HG03457 (cell line): Measurements from ENCODE around the gene CBX4.

Experiments
- ATAC-seq: cut with Tn5 transposase; IDR thresholded peaks from one replicate; pipeline ENCODE4 v1.9.1; 2021; ENCODE audit warnings: moderate number of reproducible peaks; ENCODE audit not compliant: unreplicated experiment

CBX4 gene

DNA sequence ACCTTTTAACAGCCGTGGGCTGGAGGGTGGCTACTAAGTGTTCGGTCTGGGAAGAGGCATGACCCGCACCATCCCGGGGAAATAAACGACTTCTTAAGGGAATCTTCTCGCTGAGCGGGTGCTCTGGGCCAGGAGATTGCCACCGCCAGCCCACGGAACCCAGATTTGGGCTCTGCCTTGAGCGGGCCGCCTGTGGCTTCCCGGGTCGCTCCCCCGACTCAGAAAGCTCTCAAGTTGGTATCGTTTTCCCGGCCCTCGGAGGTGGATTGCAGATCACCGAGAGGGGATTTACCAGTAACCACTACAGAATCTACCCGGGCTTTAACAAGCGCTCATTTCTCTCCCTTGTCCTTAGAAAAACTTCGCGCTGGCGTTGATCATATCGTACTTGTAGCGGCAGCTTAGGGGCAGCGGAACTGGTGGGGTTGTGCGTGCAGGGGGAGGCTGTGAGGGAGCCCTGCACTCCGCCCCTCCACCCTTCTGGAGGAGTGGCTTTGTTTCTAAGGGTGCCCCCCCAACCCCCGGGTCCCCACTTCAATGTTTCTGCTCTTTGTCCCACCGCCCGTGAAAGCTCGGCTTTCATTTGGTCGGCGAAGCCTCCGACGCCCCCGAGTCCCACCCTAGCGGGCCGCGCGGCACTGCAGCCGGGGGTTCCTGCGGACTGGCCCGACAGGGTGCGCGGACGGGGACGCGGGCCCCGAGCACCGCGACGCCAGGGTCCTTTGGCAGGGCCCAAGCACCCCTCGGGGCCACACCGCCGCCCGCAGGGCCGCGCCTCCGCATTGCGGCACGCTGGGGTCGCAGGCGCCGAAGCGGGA lies 3.6 kb upstream of the CBX4 start:
- ATAC-seq: no peak

DNA sequence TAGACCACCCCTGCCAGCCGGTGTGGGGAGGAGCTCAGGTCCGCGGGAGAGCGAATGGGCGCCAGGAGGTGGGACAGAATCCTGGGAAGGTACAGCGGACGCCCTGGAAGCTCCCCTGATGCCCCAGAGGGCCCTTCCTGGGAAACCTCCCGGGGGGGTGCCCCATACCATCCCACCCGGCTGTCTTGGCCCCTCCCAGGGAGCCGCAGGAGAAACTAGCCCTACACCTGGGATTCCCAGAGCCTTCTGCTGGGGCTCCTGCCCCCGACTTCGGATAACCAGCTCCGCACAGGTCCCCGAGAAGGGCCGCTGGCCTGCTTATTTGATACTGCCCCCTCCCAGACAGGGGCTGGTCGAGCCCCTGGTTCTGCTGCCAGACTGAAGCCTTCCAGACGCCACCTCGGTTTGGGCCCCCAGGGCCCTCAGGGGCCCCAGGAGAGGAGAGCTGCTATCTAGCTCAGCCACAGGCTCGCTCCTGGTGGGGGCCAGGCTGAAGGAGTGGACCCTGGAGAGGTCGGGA lies 3.0 kb upstream of the CBX4 start:
- ATAC-seq: no peak

GRCh38 chr17:79841369-79842135 lies 2.3 kb upstream of the CBX4 start:
- ATAC-seq: no peak

DNA sequence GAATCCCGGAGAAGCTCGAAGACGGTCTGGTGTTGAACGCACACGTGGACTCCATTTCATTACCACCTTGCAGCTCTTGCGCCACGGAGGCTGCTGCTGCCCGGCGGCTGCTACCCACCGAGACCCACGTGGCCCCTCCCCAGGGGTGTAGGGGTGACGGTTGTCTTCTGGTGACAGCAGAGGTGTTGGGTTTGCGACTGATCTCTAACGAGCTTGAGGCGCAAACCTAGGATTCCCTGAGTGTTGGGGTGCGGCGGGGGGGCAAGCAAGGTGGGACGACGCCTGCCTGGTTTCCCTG lies 1.7 kb upstream of the CBX4 start:
- no peak for ATAC-seq

DNA sequence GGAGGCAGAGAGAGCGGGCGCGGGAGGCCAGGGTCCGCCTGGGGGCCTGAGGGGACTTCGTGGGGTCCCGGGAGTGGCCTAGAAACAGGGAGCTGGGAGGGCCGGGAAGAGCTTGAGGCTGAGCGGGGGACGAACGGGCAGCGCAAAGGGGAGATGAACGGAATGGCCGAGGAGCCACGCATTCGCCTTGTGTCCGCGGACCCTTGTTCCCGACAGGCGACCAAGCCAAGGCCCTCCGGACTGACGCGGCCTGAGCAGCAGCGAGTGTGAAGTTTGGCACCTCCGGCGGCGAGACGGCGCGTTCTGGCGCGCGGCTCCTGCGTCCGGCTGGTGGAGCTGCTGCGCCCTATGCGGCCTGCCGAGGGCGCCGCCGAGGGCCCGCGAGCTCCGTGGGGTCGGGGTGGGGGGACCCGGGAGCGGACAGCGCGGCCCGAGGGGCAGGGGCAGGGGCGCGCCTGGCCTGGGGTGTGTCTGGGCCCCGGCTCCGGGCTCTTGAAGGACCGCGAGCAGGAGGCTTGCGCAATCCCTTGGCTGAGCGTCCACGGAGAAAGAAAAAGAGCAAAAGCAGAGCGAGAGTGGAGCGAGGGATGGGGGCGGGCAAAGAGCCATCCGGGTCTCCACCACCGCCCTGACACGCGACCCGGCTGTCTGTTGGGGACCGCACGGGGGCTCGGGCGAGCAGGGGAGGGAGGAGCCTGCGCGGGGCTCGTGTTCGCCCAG lies 1.2 kb upstream of the CBX4 start:
- no peak for ATAC-seq

DNA sequence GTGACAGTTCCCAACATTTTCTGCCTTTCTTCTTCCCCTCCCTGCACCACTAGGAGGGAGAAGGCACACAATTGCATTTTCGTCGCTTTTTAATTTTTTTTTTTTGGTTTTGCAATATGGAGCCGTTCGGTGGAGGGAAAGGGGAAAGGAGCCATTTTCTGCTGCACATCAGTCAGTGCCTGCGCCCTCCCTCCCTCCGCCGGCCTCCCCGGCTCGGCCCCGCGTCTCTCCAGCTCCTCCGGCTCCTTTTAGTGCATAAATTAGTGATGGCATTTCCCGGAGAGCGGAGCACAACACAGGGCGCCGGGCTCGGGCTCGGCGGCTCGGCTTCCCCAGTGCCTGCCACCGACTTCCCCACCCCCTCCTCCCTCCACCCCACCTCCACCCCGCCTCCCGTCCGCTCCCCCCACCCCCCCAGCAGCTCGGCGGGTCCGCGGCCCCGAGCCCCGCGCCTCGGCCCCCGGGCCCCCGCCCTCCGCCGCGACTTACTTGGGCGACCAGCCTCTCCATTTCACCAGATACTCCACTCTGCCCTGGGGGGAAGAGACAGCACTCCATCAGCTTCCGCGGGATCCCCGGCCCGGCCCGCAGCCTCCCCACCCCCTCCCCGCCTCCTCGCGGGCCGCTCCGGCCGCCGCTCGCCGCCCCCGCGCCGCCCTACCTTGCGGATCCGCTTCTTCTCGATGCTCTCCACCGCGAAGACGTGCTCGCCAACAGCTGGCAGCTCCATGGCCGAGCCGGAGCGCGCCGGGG lies 542 bp downstream of the CBX4 start:
- peak; percentile 4 for ATAC-seq

DNA sequence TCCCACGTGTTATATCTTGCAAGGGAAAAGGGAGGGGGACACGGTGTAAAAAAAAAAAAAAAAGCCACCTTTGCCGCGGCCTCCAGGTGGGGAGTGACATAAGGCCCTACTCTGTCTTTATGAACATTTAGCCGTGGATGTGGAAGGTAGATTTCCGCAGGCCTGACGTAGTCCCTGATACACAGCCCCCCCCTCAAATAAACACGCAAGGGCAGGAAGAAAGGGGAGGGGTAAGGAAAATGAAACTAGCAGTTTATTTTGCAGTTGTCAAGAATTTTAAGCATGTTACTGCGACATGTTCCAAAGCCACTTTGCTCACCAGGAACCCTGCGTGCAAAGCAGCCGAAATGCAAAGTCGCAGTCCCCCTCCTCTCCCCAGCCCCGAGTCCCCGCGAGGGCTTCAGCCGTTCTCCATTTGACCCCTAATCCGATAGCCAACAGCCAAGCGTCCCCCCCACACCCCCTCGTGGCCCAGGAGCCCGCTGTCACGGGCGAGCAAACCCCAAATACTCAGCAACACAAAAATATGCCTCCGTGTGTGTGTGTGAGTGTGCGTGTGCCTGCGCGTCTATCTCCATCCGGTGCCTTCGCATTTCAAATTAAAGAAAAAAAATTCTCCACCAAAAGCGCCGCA lies 1.2 kb downstream of the CBX4 start:
- ATAC-seq: no peak

DNA sequence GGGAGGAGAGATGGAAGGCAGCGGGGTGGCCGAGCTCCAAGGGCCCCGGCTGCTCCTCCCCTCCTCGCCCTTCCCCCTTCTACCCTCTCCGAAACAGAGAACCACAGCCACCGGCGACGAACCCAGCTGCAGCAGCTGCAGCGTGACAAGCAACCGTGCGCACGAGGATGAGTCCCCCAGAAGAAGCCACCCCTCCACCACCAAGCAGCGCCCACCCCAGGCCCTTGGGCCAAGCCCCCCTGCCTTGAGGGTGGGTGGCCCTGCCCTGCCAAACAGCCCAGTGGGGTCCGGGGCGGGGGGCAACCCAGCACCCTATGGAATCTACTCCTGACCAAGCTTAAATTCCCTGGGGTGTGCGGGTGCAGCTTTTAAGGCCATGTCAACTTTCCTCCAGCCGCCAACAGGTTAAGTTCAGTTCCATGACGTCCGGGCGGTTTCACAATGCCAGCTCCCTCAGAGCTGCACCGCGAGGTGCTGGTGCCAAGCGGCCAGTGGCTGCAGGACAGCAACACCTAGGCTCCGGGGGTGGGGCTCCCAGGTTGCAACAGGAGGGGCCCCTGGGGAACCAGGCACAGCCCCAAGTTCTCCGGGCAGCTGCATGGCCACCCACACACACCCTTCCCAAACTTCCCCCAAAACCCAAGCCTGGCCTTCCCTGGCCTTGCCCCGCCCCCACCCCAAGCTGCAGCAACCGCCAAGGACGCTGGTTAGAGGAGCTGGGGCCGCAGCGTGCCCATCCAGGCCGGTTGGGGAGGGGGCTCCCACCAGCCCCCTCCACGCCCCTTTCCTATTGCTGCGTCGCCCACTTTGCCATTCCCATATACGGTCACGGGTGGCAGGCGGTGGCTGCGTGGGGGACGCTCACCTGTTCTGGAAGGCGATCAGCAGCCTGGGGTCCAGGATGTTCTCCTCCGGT lies 2.0 kb downstream of the CBX4 start:
- ATAC-seq: no peak

GRCh38 chr17:79836510-79836971 lies 2.7 kb downstream of the CBX4 start:
- ATAC-seq: no peak

DNA sequence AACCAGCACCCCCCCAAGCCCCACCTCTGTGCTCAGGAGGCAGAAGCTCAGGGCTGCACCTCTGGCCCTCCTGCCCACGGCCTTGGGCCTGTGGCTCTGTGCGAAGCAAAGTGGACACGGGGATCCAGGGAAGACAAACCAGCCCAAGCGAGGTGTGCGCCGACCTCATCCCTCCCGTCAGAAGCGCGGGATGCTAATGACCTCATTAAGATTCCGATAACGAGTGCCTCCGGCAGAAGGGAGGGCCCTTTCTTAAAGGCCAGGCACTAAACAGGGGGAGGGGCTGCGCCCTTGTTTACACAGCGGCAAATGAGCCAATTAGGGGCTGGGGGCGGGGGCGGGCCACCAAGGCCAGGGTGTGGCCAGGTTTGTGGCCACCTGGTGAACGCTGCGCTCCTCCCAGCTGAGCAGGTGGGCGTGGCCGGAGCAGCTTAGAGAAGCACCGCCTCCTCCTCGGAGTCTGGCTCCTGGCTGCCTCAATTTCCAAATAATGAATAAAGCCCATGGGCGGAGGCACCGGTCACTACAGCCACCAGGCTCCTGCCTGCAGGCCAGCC lies 3.2 kb downstream of the CBX4 start:
- no peak for ATAC-seq

- ATAC-seq: no peak
Measured at GRCh38 chr17:79835470-79835899, 3.8 kb downstream of the CBX4 start.

- no peak for ATAC-seq
Measured at GRCh38 chr17:79834565-79835469, 4.4 kb downstream of the CBX4 start.

DNA sequence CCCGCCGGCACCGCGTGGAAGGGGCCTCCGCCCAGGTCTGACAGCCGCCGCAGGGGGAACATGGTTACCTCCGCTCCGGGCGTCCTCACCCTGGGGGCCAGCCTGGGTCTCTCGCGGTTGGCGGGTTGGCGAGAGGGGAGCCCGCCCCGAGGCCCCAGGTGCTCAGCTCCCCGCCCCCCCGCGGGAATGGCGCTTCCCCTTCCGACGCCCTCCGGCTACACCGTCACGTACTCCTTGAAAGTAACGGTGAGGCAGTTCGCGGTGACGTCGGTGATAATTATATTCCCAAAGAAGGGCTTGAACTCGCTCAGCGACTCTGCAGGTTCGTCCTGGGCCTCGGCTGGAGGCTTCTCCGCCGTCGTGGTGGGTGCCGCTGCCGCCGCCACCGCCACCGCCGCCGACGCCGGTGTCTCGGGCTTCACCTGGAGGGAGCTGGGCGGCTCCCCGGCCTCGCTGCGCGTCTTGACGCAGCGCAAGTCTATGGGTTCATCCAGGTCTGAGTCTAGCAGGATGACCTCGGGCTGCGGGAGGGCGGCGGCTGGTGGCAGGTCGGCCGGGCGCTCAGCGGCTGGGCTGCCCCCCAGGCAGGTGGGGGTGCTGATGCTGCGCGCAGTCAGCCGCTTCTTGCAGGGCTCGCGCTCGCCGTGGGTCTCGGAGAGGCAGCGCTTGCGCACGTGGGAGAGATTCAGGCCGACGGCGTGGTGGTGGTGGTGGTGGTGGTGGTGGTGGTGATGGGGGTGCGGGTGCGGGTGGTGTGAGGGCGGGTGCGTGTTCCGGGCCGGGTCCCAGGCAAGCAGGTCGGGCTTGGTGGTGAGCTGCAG lies 5.3 kb downstream of the CBX4 start:
- ATAC-seq: no peak

DNA sequence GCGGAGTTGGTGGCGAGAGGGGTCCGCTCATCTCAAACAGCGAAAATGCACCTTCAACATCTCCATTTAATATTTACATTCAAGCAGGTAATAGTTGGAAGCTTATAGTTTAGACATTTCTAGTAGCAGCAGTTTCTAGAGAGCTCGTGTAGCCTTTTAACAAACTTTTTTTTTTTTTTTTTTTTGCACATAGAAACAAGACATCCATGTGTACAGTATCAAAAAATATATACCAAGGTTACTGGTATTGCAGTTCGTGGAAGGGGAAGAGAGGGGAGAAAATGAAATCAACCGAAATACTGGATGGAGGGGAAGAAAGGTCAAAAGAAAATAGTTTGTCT lies 6.2 kb downstream of the CBX4 start:
- no peak for ATAC-seq

DNA sequence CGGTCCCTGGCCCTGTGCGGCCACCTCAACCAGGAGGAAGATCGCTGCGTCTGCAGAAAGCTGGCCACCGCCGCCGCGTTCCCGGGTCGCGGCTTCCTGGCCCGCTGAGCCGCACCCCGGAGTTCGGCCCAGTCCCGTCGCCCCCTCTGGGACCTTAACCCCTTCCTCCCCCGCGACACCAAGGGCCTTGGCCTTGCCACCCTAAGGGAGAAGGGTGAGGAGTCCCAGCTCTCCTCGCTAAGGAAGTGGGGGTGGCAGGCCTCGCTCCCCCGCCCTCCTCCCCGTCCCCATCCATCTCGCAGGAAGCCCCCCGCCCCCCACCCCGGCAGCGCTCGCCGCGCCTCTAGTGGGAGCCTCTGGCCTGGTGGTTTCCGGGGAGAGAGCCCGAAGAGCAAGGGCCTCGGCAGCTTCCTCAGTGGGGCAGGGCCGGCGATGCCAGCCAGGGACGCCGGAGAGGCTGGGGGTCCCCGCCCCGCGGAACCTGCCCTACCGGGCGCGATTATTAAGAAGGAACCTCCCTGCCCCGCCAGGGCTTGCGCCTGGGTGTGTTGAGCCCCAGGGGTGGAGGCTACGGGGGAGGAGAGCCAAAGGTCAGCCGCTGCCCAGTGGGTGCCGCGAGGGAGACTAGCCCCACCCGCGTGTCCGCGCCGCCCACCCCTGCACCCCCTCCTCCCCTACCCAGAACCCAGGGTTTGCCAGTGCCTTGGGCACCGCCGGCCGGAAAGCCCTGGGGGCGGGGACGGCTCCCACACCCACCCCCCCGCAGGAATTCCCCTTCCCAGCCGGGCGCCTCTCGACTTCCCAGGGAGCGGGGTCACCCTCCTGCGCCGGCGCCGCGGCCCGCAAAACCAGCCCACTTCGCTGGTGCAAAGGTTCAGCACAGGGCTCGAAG lies 6.8 kb downstream of the CBX4 start:
- ATAC-seq: no peak
